ENCODE results near the gene CNKSR2. TPM values are rescaled to one million over a fixed set of nuclear protein-coding genes. Genes with fewer than 3 reads are reported as not detected.

CNKSR2 gene
- total and polyA plus RNA-seq, 2 experiments from 2014 or later = 13.9 to 40.9 TPM

GRCh38 chrX:21383546-21383945 lies 9.3 kb downstream of the CNKSR2 start:
- Histone ChIP-seq H3K4me1 (ENCODE audit: insufficient read depth) (peaks cover 57% of the 10 kb centered on the region), H4K20me1 (replicated peaks; ENCODE audit: insufficient read depth) (no peaks in the 10 kb centered on the region), H3K36me3 (ENCODE audit: insufficient read depth) (no peaks in the 10 kb centered on the region), H3K4me3 (no peak overlapping the region), H3F3A (replicated peaks; ENCODE audit: low read depth) (no peaks in the 10 kb centered on the region), H3K27me3 (ENCODE audit: insufficient read depth) (no peaks in the 10 kb centered on the region), H3K79me2 (replicated peaks; ENCODE audit: insufficient read depth) (peaks cover 99% of the 10 kb centered on the region), H3K4me2 (peak overlapping the region; percentile 68; the same call in 1 of the 2 replicates), H3K27ac (ENCODE audit: low read depth) (no peak overlapping the region), H2AFZ (no peak overlapping the region), H3K9me2 (ENCODE audit: insufficient read depth) (no peaks in the 10 kb centered on the region)
- Mint-ChIP-seq H3K27me3 (ENCODE audit: insufficient read depth, low read depth, poor library complexity) (no peaks in the 10 kb centered on the region), H3K36me3 (ENCODE audit: low read depth) (peaks cover 12% of the 10 kb centered on the region; the same call in 2 of the 3 replicates), H3K9me3 (no peaks in the 10 kb centered on the region), H3K27ac (no peak overlapping the region), H3K4me1 (peaks cover 34% of the 10 kb centered on the region), H3K4me3 (no peak overlapping the region)
- no peak for ATAC-seq
- TF ChIP-seq ZNF331 (CRISPR knock-in tag; IDR thresholded peaks at IDR 0.05; ENCODE audit: low read depth) = no peak
- TF ChIP-seq, protein P1, sequence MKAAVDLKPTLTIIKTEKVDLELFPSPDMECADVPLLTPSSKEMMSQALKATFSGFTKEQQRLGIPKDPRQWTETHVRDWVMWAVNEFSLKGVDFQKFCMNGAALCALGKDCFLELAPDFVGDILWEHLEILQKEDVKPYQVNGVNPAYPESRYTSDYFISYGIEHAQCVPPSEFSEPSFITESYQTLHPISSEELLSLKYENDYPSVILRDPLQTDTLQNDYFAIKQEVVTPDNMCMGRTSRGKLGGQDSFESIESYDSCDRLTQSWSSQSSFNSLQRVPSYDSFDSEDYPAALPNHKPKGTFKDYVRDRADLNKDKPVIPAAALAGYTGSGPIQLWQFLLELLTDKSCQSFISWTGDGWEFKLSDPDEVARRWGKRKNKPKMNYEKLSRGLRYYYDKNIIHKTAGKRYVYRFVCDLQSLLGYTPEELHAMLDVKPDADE (IDR thresholded peaks at IDR 0.05) = no peak
- DNase-seq (ENCODE audit: low spot score) = no peak

- peaks cover 53% of the 10 kb centered on the region for H3K4me1 ChIP-seq (ENCODE audit: insufficient read depth)
- Mint-ChIP-seq H3K27ac (no peak overlapping the region), H3K9me3 (no peaks in the 10 kb centered on the region), H3K27me3 (ENCODE audit: insufficient read depth, low read depth, poor library complexity) (no peaks in the 10 kb centered on the region), H3K36me3 (ENCODE audit: low read depth) (peaks cover 18% of the 10 kb centered on the region; the same call in 2 of the 3 replicates), H3K4me3 (no peak overlapping the region), H3K4me1 (peaks cover 28% of the 10 kb centered on the region)
- H3F3A ChIP-seq (replicated peaks; ENCODE audit: low read depth) = no peaks in the 10 kb centered on the region
- peaks cover 99% of the 10 kb centered on the region for H3K79me2 ChIP-seq (replicated peaks; ENCODE audit: insufficient read depth)
- H2AFZ ChIP-seq = no peak overlapping the region
- DNase-seq (ENCODE audit: low spot score) (no peak), ATAC-seq (no peak)
- no peaks in the 10 kb centered on the region for H3K27me3 ChIP-seq (ENCODE audit: insufficient read depth)
- TF ChIP-seq EZH2 (IDR thresholded peaks at IDR 0.05; ENCODE audit: low read depth, unreplicated experiment) (no peak), CTCF (conservative IDR thresholded peaks at IDR 0.05; ENCODE audit: low read depth in 2 of 2) (no peak), CREB1 (CRISPR knock-in tag; IDR thresholded peaks at IDR 0.05; ENCODE audit: low read depth) (no peak), REST (IDR thresholded peaks at IDR 0.05; ENCODE audit: unreplicated experiment) (no peak)
- TF ChIP-seq, protein P1 (IDR thresholded peaks at IDR 0.05) = no peak
- H3K36me3 ChIP-seq (ENCODE audit: insufficient read depth) = no peaks in the 10 kb centered on the region
- H3K4me3 ChIP-seq = no peak overlapping the region
- no peaks in the 10 kb centered on the region for H3K9me2 ChIP-seq (ENCODE audit: insufficient read depth)
- 0 out of 2 replicates have a peak overlapping the region, but pooled peaks have one; percentile 38 for H3K4me2 ChIP-seq
- no peak overlapping the region for H3K27ac ChIP-seq (ENCODE audit: low read depth)
- no peaks in the 10 kb centered on the region for H4K20me1 ChIP-seq (replicated peaks; ENCODE audit: insufficient read depth)
These were observed 10.0 kb downstream of the CNKSR2 start for GRCh38 chrX:21384178-21384577.
